Activated T-cell treated with anti-CD3 and anti-CD28 coated beads for 24 hours (primary cell): ENCODE measurements around the gene RABGEF1.

Experiments used
- DNase-seq: peaks from one replicate; pipeline ENCODE4 v3.0.0-alpha.2; 2020; ENCODE audit warnings: low read depth

The RABGEF1 gene

DNA sequence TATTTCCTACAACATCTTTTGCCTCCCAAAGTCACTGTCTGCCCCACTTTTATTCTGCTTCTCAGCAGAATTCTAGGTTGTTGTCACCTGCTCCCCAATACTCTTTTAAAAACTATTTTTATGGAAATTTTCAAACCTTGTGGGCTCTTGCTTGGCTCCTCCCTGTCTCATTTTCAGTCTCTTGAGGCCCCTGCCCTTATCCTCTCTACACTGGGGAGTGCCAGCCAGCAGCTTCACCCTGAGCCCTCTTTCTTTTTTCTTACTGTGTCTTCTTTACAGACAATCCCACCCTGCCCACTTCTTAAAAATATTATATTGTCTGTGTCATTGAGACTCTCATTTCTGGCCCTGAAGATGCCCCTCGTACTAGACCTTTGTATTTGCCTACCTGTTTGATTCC lies 118.8 kb downstream of the RABGEF1 start:
- DNase-seq = no peak

DNA sequence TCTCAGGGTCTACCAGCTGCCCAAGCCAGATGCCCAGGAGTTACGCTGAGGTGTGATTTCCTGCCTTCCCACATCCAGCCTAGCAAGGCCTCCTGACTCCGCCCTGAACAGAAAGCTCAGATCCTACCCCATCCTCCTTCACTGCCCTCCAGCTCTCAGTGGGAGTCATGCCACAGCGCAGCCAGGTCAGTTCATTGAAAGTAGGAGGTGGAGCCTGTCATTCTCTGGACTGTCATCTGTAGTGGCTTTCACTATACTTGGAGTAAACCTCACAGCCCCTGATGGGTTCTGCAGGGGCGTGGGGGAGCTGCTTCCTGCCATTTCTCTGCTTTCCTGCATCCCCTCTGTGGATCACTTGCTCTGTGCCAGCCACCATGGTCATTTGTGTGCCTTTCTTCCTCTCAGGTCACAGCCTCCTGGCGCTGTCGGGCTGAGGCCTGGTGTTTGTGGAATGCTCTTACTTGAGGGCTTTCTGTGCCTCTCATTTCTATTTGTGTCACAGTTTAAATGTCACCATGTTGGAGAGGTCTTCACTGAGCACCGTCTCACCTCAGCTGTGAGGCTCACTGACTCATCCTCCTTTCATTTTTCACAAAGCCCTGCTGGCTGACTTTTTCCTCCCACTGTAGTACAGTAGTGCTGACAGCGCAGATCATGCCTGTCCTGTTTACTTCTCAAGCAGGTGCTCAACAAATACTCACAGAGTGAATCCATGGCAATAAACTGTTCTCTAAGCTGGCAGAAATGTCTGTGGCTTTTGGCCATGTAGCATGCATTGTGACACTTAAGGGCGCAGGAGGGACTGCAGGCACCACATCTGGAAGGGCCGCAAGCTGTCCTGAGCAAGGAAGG lies 119.5 kb downstream of the RABGEF1 start:
- peak; percentile 23 for DNase-seq

- no peak for DNase-seq
Measured at GRCh38 chr7:66860767-66861166, 120.2 kb downstream of the RABGEF1 start.
